NOMO-1 (cell line): ENCODE measurements around the gene IL1R2.
A peak's percentile ranks its signal among the peaks of the same experiment; 100 is the strongest.

ENCODE experiments used
- DNase-seq, 2 experiments: peaks; one replicate each; lab custom pipeline; 2025; ENCODE audit not compliant: unreplicated experiment in 2 of 2; lab: John Stamatoyannopoulos, UW

Gene IL1R2

GRCh38 chr2:101972621-101973434 lies 18.9 kb upstream of the IL1R2 start:
- DNase-seq: peak; percentile 48 to 71

- no peak for DNase-seq
Observed at GRCh38 chr2:101974663-101975062, 17.1 kb upstream of the IL1R2 start.

GRCh38 chr2:101975171-101975870 lies 16.4 kb upstream of the IL1R2 start:
- no peak for DNase-seq

GRCh38 chr2:101976891-101977290 lies 14.9 kb upstream of the IL1R2 start:
- no peak for DNase-seq

GRCh38 chr2:101980368-101980767 lies 11.4 kb upstream of the IL1R2 start:
- no peak for DNase-seq

- DNase-seq: no peak
Observed at GRCh38 chr2:101981066-101981465, 10.7 kb upstream of the IL1R2 start.

- no peak for DNase-seq
Observed at GRCh38 chr2:101981504-101981903, 10.3 kb upstream of the IL1R2 start.

- DNase-seq: no peak
Observed at GRCh38 chr2:101982495-101983029, 9.2 kb upstream of the IL1R2 start.

- DNase-seq: no peak
Observed at GRCh38 chr2:101983486-101983885, 8.3 kb upstream of the IL1R2 start.

- DNase-seq: no peak
Observed at GRCh38 chr2:101983928-101984327, 7.8 kb upstream of the IL1R2 start.

- no peak for DNase-seq
Observed at GRCh38 chr2:101984656-101985055, 7.1 kb upstream of the IL1R2 start.

GRCh38 chr2:101985101-101985792 lies 6.5 kb upstream of the IL1R2 start:
- DNase-seq: no peak

GRCh38 chr2:101985793-101986164 lies 6.0 kb upstream of the IL1R2 start:
- DNase-seq: no peak

- no peak for DNase-seq
Observed at GRCh38 chr2:101986376-101986775, 5.4 kb upstream of the IL1R2 start.

GRCh38 chr2:101986804-101987740 lies 4.7 kb upstream of the IL1R2 start:
- no peak for DNase-seq

- no peak for DNase-seq
Observed at GRCh38 chr2:101987832-101988231, 3.9 kb upstream of the IL1R2 start.

GRCh38 chr2:101988541-101988940 lies 3.2 kb upstream of the IL1R2 start:
- DNase-seq: no peak

- peak in 1 of 2 experiments; percentile 17 for DNase-seq
Observed at GRCh38 chr2:101989740-101990460, 1.9 kb upstream of the IL1R2 start.

- no peak for DNase-seq
Observed at GRCh38 chr2:101993772-101994171, 2.0 kb downstream of the IL1R2 start.

GRCh38 chr2:101995019-101995418 lies 3.3 kb downstream of the IL1R2 start:
- DNase-seq: no peak
